H1 (cell line): ENCODE results near the gene TAF4. TPM values are rescaled to one million over a fixed set of nuclear protein-coding genes. Genes with fewer than 3 reads are reported as not detected.

ENCODE experiments used
- EZH2 ChIP-seq: fragments of 200-600 bp; sonication (generic); IDR thresholded peaks from 2 replicates; pipeline ENCODE4 v1.7.1; 2012; ENCODE audit warnings: low read depth, mild to moderate bottlenecking, moderate library complexity, low read length, inconsistent platforms; ENCODE audit not compliant: severe bottlenecking
- polyA plus RNA-seq, 7 experiments: library from polyadenylated mRNA; depleted of rRNA in 3 of 7; stranded (reverse) in 5 of 7; unstranded in 2 of 7; fragments of >200 nt in 5 of 7; fragments of 200-250 nt in 2 of 7; gene quantifications; 1 replicate in 5 of 7; 2 replicates in 1 of 7; 4 replicates in 1 of 7; pipeline versions ENCODE4 v1.2.1 to v1.2.3, GENCODE V29; 2011 to 2013; ENCODE audit warnings: missing spikeins in 2 of 7, mixed read lengths in 2 of 7
- total RNA-seq: library from RNA; stranded (reverse); fragmentation: NEBNext Ultra II Directional; extraction: Animal tissue kit (Norgen Biotek cat#: 25700); gene quantifications from 2 replicates; pipeline ENCODE4 v1.2.1, GENCODE V29; 2021

The TAF4 gene
- total and polyA plus RNA-seq, 2 of the 8 experiments (the other 6 are each of a cell fraction or from before 2014, with no cell fraction given): 16.0 to 30.1 TPM

GRCh38 chr20:62025832-62026563 lies 39.7 kb downstream of the TAF4 start (continued):
- no peak for TF ChIP-seq EZH2
